Peyer's patch (tissue), 4 donors: ENCODE measurements around the gene DUSP28.

Experiments used
- POLR2A ChIP-seq, 2 donors: fragments of 450-650 bp; IDR thresholded peaks; one replicate each; pipeline ENCODE4 v1.5.1; 2017; ENCODE audit warnings: antibody characterized with exemption in 2 of 2, mild to moderate bottlenecking in 2 of 2, moderate library complexity in 2 of 2
- TF ChIP-seq, protein P1 (sequence below), 6 experiments: fragments of 450-650 bp in 4 of 6; fragments of 200-600 bp in 2 of 6; sonication (generic) in 1 of 6; IDR thresholded peaks; one replicate each; pipeline ENCODE4 v1.5.1; 2017 to 2019; ENCODE audit warnings: antibody characterized with exemption in 6 of 6, mild to moderate bottlenecking in 3 of 6, moderate library complexity in 1 of 6

DNA sequence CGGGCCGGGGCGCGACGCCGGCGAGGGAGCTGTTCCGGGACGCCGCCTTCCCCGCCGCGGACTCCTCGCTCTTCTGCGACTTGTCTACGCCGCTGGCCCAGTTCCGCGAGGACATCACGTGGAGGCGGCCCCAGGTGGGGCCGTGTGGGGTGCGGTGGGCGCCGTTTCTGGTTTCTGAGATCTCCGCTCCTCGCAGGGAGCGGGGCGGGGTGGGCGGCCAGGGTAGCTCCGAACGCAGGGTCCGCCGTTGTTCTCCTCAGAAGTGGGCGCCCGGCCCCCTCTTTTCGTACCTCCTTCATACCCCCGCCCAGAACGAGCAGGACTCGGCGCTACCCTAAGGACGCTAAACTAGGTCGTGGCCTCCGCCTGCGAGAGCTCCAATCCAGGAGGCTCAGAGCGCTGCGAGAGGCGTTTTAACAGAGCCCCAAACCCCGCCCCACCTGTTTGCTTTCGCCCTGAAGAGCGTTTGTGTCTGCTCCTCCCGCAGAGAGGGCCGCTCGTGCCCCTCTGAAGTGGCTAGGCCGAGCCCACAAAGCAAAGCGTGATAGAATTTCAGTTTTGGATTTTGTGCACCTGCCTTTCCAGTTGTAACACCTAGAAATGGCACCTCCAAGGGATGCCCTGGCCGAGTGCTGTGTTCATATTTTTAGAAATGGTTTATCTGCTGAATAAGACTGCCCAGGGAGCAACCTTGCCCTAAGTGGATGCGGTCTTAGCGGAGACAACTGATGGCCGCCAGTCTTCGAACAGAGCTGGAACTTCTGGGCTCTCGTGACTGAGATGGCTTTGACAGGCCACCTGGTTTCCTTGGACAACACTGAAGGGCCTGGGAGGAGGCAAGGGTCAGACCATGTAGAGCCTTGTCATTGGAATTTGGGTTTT lies 27.0 kb downstream of the DUSP28 start:
- TF ChIP-seq, protein P1, sequence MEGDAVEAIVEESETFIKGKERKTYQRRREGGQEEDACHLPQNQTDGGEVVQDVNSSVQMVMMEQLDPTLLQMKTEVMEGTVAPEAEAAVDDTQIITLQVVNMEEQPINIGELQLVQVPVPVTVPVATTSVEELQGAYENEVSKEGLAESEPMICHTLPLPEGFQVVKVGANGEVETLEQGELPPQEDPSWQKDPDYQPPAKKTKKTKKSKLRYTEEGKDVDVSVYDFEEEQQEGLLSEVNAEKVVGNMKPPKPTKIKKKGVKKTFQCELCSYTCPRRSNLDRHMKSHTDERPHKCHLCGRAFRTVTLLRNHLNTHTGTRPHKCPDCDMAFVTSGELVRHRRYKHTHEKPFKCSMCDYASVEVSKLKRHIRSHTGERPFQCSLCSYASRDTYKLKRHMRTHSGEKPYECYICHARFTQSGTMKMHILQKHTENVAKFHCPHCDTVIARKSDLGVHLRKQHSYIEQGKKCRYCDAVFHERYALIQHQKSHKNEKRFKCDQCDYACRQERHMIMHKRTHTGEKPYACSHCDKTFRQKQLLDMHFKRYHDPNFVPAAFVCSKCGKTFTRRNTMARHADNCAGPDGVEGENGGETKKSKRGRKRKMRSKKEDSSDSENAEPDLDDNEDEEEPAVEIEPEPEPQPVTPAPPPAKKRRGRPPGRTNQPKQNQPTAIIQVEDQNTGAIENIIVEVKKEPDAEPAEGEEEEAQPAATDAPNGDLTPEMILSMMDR (IDR thresholded peaks at IDR 0.05) = no peak
- no peak for TF ChIP-seq POLR2A (IDR thresholded peaks at IDR 0.05)
